PC-9 (cell line): ENCODE results near the gene SDCCAG8. TPM values are rescaled to one million over a fixed set of nuclear protein-coding genes. Genes with fewer than 3 reads are reported as not detected.

Source experiments
- BruUV-seq: library from RNA; stranded (reverse); fragments of 400-500 nt; replicated peaks from 2 replicates; lab custom pipeline; 2021; lab: Mats Ljungman, UMichigan
- CTCF ChIA-PET: fragments of 300-600 bp; sonication (Branson Sonifier 250); formaldehyde crosslinking; loops from one replicate; lab custom pipeline; 2022; ENCODE audit warnings: antibody characterized with exemption; lab: Charles Lee
- POLR2A ChIA-PET: fragments of 300-600 bp; sonication (Branson Sonifier 250); formaldehyde crosslinking; loops from one replicate; lab custom pipeline; 2022; ENCODE audit warnings: antibody characterized with exemption; ENCODE audit not compliant: unreplicated experiment; lab: Charles Lee
- DNase-seq, 2 experiments: peaks; one replicate each; pipeline versions ENCODE4 v3.0.0 to v3.0.0-alpha.2; 2015 to 2022; ENCODE audit warnings: mixed read lengths in 1 of 2
- H2AFZ ChIP-seq: fragments of 200-600 bp; sonication (generic); 2 replicates; pipeline ENCODE4 v1.8.1; 2017; ENCODE audit warnings: antibody characterized with exemption
- H3F3A ChIP-seq: fragments of 200-600 bp; sonication (generic); 2 replicates; pipeline ENCODE4 v1.8.1; 2017; ENCODE audit warnings: antibody characterized with exemption, mild to moderate bottlenecking, low read depth; ENCODE audit not compliant: insufficient read depth
- H3K27ac ChIP-seq: fragments of 200-600 bp; sonication (generic); 2 replicates; pipeline ENCODE4 v1.6.1; 2016; ENCODE audit warnings: mixed run types
- H3K27me3 ChIP-seq: fragments of 200-600 bp; sonication (generic); 2 replicates; pipeline ENCODE4 v1.6.1; 2016; ENCODE audit warnings: low read depth, mixed run types; ENCODE audit not compliant: insufficient read depth
- H3K36me3 ChIP-seq: fragments of 200-600 bp; sonication (generic); 2 replicates; pipeline ENCODE4 v1.6.1; 2016; ENCODE audit warnings: low read depth, mixed run types
- H3K4me1 ChIP-seq: fragments of 200-600 bp; sonication (generic); replicated peaks from 2 replicates; pipeline ENCODE4 v1.6.1; 2016; ENCODE audit warnings: mixed run types; ENCODE audit not compliant: insufficient read depth
- H3K4me2 ChIP-seq: fragments of 200-600 bp; sonication (generic); 2 replicates; pipeline ENCODE4 v1.6.1; 2017; ENCODE audit warnings: mixed run types
- H3K4me3 ChIP-seq: fragments of 200-600 bp; sonication (generic); 2 replicates; pipeline ENCODE4 v1.6.1; 2016; ENCODE audit warnings: mixed run types
- H3K79me2 ChIP-seq: fragments of 200-600 bp; sonication (generic); 2 replicates; pipeline ENCODE4 v1.6.1; 2017; ENCODE audit warnings: low read depth, mixed run types
- H3K9me2 ChIP-seq: fragments of 200-600 bp; sonication (generic); 2 replicates; pipeline ENCODE4 v1.8.1; 2017; ENCODE audit warnings: mild to moderate bottlenecking; ENCODE audit not compliant: insufficient read depth
- H3K9me3 ChIP-seq: fragments of 200-600 bp; sonication (generic); 2 replicates; pipeline ENCODE4 v1.8.1; 2016; ENCODE audit warnings: low read depth; ENCODE audit not compliant: insufficient read depth
- H4K20me1 ChIP-seq: fragments of 200-600 bp; sonication (generic); 2 replicates; pipeline ENCODE4 v1.8.1; 2017; ENCODE audit not compliant: insufficient read depth
- CTCF ChIP-seq: fragments of 200-600 bp; sonication (generic); conservative IDR thresholded peaks from 2 replicates; pipeline ENCODE4 v1.6.1; 2017; ENCODE audit warnings: mixed run types, antibody characterized with exemption, mild to moderate bottlenecking, moderate library complexity
- EZH2 ChIP-seq: fragments of 200-600 bp; sonication (generic); IDR thresholded peaks from 2 replicates; pipeline ENCODE4 v1.8.0; 2017; ENCODE audit warnings: antibody characterized with exemption, low read depth
- intact Hi-C: fragments of 100-400 bp; cut with micrococcal nuclease; formaldehyde crosslinking; loops from one replicate; pipeline ENCODE4 v1.10.0; 2022; ENCODE audit not compliant: unreplicated experiment
- total RNA-seq: library from RNA; stranded (reverse); gene quantifications from 2 replicates; pipeline ENCODE4 v1.2.3, GENCODE V29; 2021

Gene SDCCAG8
- total RNA-seq, 1 experiment from 2014 or later, result 22.7 TPM

GRCh38 chr1:243244432-243244841, 11.4 kb upstream of the SDCCAG8 start:
- H3K9me3 ChIP-seq, result no peaks in the 10 kb centered on the region
- no TSS peak for BruUV-seq
- intact Hi-C loops, result no loop called here
- CTCF ChIA-PET, result no interaction called here
- no peaks in the 10 kb centered on the region for H3F3A ChIP-seq
- H3K4me2 ChIP-seq, result no peak overlapping the region
- H3K4me1 ChIP-seq, result no peaks in the 10 kb centered on the region
- no peaks in the 10 kb centered on the region for H3K27me3 ChIP-seq
- DNase-seq, result no peak
- no peak for TF ChIP-seq CTCF
- no peak for TF ChIP-seq EZH2
- POLR2A ChIA-PET, result no interaction called here
- no peaks in the 10 kb centered on the region; the same call in 1 of the 2 replicates for H3K9me2 ChIP-seq
- no peaks in the 10 kb centered on the region for H4K20me1 ChIP-seq
- no peak overlapping the region; the same call in 1 of the 2 replicates for H3K27ac ChIP-seq
- H3K79me2 ChIP-seq, result peaks cover 31% of the 10 kb centered on the region
- H3K4me3 ChIP-seq, result no peak overlapping the region
- no peaks in the 10 kb centered on the region for H3K36me3 ChIP-seq
- no peak overlapping the region for H2AFZ ChIP-seq

- no peak for DNase-seq
- Histone ChIP-seq H3K27ac (no peak overlapping the region), H3K9me2 (peaks cover 5% of the 10 kb centered on the region; the same call in 1 of the 2 replicates), H3K4me3 (no peak overlapping the region), H3K79me2 (peaks cover 53% of the 10 kb centered on the region), H3K4me2 (no peak overlapping the region), H2AFZ (no peak overlapping the region), H3K9me3 (no peaks in the 10 kb centered on the region), H4K20me1 (no peaks in the 10 kb centered on the region), H3K4me1 (peaks cover 6% of the 10 kb centered on the region), H3F3A (no peaks in the 10 kb centered on the region), H3K36me3 (no peaks in the 10 kb centered on the region), H3K27me3 (no peaks in the 10 kb centered on the region)
- intact Hi-C loops, result no loop called here
- no peak for TF ChIP-seq EZH2
- TF ChIP-seq CTCF, result no peak
- ChIA-PET POLR2A (no interaction called here), CTCF (no interaction called here)
- BruUV-seq, result no TSS peak
Observed at GRCh38 chr1:243246916-243247315, 8.9 kb upstream of the SDCCAG8 start.

DNA sequence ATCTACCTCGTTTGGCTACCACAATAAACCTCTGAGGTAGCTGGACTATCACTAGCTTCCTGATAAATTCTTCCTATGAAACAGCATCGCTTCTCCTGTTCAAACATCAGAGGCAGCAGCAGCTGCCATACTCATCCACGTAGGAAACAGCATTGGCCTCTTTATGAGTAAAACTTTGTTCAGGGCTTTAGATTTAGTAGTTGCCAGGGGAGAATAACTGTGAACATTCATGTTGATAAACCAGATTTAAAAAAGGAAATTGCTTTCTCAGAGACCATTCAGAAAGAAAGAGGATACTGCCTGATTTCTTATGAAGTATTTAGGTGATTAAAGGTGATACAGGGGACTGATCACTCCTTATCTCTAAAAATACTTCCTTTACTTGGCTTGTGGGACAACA, 7.9 kb upstream of the SDCCAG8 start:
- H3K9me3 ChIP-seq, result no peaks in the 10 kb centered on the region
- TF ChIP-seq EZH2 (no peak), CTCF (no peak)
- H3K27me3 ChIP-seq, result no peaks in the 10 kb centered on the region
- no TSS peak for BruUV-seq
- ChIA-PET CTCF (no interaction called here), POLR2A (no interaction called here)
- H3K4me2 ChIP-seq, result no peak overlapping the region
- peaks cover 5% of the 10 kb centered on the region; the same call in 1 of the 2 replicates for H3K9me2 ChIP-seq
- H3K79me2 ChIP-seq, result peaks cover 62% of the 10 kb centered on the region
- intact Hi-C loops, result no loop called here
- peaks cover 16% of the 10 kb centered on the region for H3K4me1 ChIP-seq
- no peaks in the 10 kb centered on the region for H3F3A ChIP-seq
- no peak overlapping the region for H3K27ac ChIP-seq
- no peak overlapping the region for H2AFZ ChIP-seq
- no peak overlapping the region for H3K4me3 ChIP-seq
- H4K20me1 ChIP-seq, result peaks cover under 1% of the 10 kb centered on the region; the same call in 1 of the 2 replicates
- DNase-seq, result no peak
- H3K36me3 ChIP-seq, result no peaks in the 10 kb centered on the region
